H4 (cell line): ENCODE measurements around the gene MEF2D. TPM values are rescaled to one million over a fixed set of nuclear protein-coding genes. Genes with fewer than 3 reads are reported as not detected.

Source experiments
- DNase-seq: peaks from one replicate; pipeline ENCODE4 v3.0.0-alpha.2; 2015; ENCODE audit warnings: low spot score
- total RNA-seq: library from RNA; depleted of rRNA; stranded (reverse); fragments of >200 nt; shearing (Covaris generic); gene quantifications from 2 replicates; pipeline ENCODE4 v1.2.3, GENCODE V29; 2014

Gene MEF2D
- total RNA-seq, 1 experiment from 2014 or later: 7.9 TPM

DNA sequence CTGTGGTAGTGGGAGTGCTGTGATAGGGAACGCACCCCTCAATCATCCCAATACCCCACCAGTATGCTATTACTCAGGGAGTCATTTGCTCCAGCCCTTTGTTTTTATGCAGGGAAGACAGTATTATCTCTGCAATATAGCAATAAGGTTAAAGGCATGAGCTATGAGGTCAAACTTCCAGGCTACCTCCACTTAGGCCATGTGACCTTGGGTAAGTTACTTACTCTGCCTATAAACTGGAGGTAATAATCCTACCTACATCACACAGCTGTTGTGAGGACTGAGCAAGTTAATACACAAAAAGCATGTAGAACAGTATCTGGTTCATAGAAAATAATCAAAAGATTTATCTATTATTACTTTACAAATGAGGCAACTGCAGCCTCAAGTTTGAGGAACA is 30.1 kb downstream of the MEF2D start:
- no peak for DNase-seq

DNA sequence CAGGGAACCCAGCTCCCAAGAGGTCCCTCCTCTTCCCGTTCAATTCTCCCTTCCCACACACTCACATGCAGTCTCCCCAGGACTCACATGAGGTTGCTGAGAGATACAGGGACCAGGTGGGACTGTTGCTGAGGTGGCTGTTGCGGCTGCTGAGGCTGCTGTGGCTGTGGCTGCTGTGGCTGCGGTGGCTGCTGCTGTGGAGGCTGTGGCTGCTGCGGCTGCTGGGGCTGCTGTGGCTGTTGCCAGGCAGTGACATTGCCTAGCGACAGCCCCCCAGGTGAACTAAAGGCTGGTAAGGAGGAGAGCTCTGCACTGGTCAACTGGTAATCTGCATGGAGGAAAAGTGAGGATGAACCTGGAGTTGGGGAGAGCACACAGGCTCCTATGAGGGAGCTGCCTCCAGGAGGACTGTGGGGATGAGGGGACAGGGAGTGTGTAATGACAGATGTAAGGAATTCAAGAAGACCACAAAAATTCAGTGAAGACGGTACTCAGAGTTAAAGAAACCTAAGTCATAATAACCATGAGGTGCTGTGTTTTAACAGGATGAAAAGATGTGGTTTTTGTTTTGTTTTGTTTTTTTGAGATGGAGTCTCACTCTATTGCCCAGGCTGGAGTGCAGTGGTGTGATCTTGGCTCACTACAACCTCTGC is 31.8 kb downstream of the MEF2D start:
- DNase-seq: no peak

DNA sequence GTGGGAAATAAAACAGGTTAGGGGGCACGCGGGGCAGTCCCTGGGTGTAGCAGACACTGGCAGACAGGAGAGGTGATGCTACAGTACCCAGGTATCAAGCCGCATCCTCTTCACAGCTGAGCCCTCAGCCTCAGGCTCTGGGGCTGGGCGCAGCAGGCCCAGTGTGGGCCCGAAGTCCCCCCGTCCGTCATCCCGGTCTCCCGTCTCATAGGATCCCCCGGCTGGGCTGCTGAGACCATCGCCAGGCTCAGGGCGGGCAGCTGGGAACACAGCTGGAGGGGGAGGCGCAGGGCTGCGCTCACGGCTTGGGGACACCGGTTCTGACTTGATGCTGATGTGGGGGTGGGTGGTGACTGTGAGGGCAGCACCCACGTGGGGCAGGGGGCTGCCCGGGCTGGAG is 32.7 kb downstream of the MEF2D start:
- DNase-seq: no peak

DNA sequence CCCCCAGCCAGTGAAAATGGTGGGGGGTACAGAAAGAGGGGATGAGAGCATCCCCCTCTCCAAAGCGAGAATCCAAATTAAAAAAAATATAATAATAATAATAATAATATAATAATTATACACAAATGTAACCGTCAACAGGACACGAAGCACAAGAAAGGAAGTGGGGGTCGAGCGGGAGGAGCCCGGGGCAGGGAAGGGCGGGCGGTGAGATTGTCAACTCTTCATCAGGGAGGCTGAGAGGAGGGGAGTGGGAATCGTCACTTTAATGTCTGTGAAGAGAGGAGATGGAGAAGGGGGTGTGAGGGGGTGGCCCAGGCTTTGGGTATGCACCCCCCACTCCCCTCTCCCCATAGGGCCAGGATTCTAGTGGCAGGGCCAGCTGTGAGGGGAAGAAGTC is 33.2 kb downstream of the MEF2D start:
- DNase-seq: no peak

DNA sequence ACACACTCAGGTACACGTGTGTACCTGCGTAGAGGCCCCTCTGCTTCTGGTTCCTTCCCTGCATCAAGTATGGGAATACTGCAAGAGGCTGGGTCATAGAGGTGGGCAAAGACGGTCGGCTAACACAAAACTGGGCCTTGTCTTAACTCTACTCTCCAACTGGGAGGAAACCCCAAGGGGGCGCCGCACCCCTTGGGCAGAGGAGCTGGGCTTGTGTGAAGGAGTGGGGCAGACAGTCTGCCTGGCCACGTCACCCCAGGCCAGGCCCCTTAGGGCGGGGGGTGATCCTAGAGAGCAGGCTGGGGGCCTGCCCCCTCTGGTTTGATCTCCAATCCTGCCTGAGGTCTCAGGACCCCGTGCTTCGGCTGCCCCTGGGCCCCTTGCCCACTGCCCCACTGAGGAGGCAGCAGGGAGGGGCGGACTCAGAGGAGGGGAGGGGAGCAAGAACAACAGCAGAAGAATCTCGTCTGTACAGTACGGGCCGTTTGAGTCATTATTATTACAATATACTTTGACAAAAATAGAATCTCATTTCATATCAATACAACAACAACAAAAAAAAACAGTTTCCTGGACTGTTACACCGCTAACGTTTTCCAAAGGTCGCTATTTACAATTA is 34.7 kb downstream of the MEF2D start:
- no peak for DNase-seq

GRCh38 chr1:156464825-156465452 is 35.6 kb downstream of the MEF2D start:
- no peak for DNase-seq

DNA sequence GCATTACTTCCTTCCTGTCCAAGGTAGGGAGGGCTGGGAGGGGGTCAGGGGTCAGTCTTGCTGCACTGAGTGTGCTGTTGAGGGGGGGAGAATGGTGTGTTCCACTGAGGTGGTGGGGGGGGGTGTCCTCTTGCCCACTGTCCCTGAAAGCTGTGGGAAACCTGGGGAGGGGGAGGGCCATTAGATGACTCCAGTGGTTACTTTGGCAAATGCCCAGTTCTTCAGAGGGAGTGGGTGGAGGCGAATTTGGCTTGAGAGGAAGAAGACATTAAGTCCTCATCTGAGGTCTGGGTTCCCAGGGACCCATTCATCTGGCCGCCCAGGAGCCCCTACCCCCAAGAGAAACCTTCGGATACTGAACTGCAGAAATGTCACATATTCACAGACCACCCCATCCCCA is 36.2 kb downstream of the MEF2D start:
- no peak for DNase-seq

- DNase-seq: no peak
Measured at GRCh38 chr1:156463874-156464273, 36.7 kb downstream of the MEF2D start.

GRCh38 chr1:156462954-156463795 is 37.4 kb downstream of the MEF2D start:
- DNase-seq: no peak

- no peak for DNase-seq
Measured at GRCh38 chr1:156461781-156462647, 38.6 kb downstream of the MEF2D start.

DNA sequence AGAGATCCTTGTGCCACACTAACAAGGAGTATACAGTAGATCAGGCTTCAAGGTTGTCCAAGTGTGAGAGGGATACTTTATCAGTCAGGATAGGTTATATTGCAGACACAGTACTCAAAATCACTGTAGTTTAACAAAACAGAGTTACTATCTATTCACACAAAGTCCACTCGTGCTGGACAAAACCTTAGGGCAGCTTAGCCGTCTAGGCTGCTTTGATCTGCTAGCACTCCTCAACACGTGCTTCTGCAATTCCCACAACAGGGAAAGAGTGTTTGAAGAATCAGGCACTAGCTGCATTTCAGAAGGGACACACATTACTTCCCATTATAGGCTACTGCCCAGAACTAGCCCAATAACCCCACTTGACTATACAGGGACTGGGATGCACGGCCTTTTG is 39.5 kb downstream of the MEF2D start:
- no peak for DNase-seq

DNA sequence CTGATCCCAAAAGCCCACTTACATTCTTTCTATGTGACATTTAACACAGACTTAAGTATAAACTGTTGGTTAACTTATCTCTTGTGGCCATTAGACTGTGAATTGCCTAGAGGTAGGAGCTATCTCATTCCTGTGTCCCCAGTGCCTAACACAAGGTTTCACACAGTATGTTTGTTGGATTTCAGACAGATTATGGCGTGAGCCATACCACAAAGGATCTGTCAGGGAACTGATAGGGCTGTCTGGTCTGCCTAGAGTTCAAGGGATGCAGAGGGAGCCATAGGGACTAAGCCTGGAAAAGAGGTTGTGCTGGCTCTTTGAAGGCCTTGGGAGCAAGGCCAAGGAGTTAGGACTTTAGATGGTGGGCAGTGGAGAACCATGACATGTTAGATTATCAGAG is 40.0 kb downstream of the MEF2D start:
- DNase-seq: no peak

- no peak for DNase-seq
Measured at GRCh38 chr1:156458181-156458503, 42.4 kb downstream of the MEF2D start.

DNA sequence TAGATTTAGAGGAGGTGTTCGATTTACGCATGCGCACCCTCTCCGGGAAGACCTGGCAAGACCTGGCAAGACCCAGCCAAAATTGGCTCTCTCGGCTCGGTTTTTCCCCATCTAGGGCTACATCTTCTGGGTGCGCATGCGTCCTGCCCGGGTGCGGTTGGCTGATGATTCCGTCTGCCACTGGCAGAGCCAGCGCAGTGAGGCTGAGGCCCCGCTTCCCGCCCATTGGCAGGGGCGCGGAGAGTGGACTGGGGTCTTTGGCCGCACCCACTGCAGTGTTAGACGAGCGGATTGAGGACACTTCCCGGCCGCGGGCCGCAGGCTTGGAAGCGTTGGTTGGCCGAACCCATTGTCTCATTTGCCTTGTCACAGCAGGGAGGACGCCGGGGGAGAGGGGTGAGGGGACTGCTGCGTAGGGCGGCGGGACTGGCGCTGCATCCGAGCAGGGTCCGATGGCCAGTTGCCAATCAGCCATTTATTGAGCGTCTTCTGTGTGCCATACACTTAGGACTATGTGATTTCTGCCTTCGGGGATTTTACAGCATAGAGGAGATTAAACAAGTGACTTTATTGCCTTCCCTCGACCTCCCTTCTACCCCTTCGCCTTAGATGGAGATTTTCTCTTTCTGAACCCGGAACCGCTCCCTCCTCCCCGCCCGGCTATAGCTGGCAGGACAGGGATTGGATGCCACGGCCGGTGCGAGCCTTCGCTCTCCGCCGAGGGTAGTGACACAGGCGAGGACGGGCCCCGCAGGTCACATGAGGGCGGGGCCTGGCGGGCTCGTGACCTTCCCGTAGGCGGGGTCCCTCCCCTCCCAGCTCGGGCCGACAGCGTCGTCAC is 43.7 kb downstream of the MEF2D start:
- DNase-seq: peak; percentile 99

DNA sequence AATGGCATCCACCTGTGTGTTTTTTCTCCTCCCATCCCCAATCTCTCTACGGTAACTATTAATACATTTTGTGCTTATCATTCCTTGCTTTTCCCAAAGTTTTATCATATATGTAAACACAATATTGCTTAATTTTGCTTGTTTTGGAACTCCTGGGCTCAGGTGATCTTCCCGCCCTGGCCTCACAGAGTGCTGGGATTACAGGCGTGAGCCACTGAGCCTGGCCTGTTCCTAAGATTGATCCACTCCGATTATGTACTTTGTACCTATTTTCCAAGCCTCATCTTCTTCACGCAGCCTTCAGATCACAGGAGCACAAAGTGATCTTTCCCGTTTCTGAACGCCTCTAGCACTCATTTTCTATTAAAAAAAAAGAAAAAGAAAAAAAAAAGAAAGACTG is 45.2 kb downstream of the MEF2D start:
- no peak for DNase-seq

- DNase-seq: no peak
Measured at GRCh38 chr1:156452907-156453306, 47.7 kb downstream of the MEF2D start.

GRCh38 chr1:156451505-156452160 is 48.9 kb downstream of the MEF2D start:
- no peak for DNase-seq

DNA sequence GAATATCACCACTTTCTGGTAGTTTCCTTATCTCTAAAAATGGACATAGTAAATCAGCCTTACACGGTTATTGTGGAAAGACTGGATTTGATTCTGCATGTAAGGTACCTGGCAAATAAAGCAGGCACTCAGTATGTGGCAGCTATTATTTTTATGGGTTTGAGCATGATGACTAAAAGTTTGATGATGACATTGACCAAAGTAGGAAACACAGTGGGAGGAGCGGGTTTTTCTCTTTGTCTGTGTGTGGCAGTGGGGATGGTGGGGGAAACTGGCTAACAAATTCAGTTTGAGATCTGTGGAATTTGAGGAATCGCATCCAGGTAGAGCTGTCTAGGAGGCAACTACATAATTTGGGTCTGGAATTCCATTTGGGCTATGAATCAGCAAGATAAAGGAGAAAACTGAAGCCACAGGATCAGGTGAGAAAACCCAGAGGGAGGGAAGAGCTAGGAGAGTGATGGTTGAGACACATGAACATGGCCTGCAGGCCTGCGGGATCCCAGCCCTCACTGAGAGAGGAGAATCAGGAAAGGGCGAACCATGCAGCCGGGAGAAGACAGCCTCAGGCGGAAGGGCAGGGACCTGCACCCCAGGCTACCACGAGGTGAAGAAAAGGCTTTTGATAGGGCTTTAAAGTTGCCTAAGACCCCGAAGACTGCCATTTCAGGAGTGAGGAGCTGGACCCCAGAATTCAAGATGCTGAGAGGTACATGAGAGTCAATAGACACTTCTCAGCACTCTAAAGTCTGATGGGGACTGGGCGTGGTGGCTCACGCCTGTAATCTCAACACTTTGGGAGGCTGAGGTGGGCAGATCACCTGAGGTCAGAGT is 52.2 kb downstream of the MEF2D start:
- DNase-seq: no peak

- peak; percentile 82 for DNase-seq
Measured at GRCh38 chr1:156445789-156446263, 54.7 kb downstream of the MEF2D start.
